Heart left ventricle (tissue), 13 donors: ENCODE results near the gene KLF2.

ENCODE experiments used
- POLR2A ChIP-seq, 2 donors: fragments of 450-650 bp; IDR thresholded peaks; one replicate each; pipeline ENCODE4 v1.6.1; 2017; ENCODE audit warnings: antibody characterized with exemption in 2 of 2, mild to moderate bottlenecking in 2 of 2, moderate library complexity in 2 of 2
- TF ChIP-seq, protein P1 (sequence below), 12 donors: fragments of 200-600 bp; sonication (generic) in 4 of 12; IDR thresholded peaks; one replicate each; pipeline versions ENCODE4 v1.5.0 to v1.8.0; 2018 to 2022; ENCODE audit warnings: antibody characterized with exemption in 12 of 12, mild to moderate bottlenecking in 5 of 12
- donor health status: ischemic (EF 13 %, LVEDD 7.1; RV severe dilation, severe dysfunction).
- donor health status: DM: no; HTN: yes; CAD: no.
- donor health status: DM: no; HTN: no; CAD: no.
- donor health status: ischemic (EF 25% LVEDD 6.9; RV normal size, moderate dysfunction).
- donor health status: ischemic (EF 25% LVEDD 5.7; RV mildly dilated, moderate dysfunction).
- donor health status: ischemic (EF 35%, LVEDD 5.7; RV mildly dilated, moderate dysfunction).
- donor health status: nonischemic (EF 11% LVEDD 7.7; RV severe dilation, severe dysfunction).
- donor health status: DM: yes; HTN: yes; CAD: no.
- donor health status: PGD.
- donor health status: ischemic (EF 29% LVEDD 5.4; RV normal size, mild dysfunction).
- donor health status: nonischemic (EF 23%, LVEDD 6.1; RV moderate dilation, normal function).

DNA sequence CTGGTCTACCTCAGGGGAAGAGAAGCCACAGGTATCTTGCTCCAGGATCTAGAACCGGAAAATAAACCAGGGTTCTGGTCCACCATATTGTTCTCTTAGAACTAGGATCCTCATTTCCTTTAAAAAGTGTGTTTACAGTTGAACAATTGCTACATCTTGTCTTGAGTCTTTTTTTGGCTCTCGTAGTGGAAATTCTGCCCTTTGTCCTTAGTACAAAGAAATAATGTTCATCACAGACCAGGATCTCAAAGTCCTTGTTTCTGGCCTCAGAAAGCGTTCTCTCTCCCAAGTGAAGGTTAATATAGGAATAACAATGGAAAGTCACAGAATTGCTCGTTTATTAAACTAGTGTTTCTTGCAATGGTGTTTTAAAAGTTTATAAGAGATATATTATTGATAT is 20.8 kb downstream of the KLF2 start:
- TF ChIP-seq, protein P1, sequence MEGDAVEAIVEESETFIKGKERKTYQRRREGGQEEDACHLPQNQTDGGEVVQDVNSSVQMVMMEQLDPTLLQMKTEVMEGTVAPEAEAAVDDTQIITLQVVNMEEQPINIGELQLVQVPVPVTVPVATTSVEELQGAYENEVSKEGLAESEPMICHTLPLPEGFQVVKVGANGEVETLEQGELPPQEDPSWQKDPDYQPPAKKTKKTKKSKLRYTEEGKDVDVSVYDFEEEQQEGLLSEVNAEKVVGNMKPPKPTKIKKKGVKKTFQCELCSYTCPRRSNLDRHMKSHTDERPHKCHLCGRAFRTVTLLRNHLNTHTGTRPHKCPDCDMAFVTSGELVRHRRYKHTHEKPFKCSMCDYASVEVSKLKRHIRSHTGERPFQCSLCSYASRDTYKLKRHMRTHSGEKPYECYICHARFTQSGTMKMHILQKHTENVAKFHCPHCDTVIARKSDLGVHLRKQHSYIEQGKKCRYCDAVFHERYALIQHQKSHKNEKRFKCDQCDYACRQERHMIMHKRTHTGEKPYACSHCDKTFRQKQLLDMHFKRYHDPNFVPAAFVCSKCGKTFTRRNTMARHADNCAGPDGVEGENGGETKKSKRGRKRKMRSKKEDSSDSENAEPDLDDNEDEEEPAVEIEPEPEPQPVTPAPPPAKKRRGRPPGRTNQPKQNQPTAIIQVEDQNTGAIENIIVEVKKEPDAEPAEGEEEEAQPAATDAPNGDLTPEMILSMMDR (IDR thresholded peaks at IDR 0.05) = no peak
- no peak for TF ChIP-seq POLR2A (IDR thresholded peaks at IDR 0.05)
